ENCODE measurements around the gene IL32.

Gene IL32

GRCh38 chr16:3099732-3100499 lies 34.5 kb downstream of the IL32 start:
- peak overlapping the region in 7 of 21 experiments; percentile 2 to 82 (median 19) for H3K27ac ChIP-seq
- H3K4me3 ChIP-seq, result peak overlapping the region in 2 of 7 experiments; percentile 13 to 24

GRCh38 chr16:3101018-3101840 lies 35.8 kb downstream of the IL32 start:
- Histone ChIP-seq H3K4me3 (peak overlapping the region in 3 of 7 experiments; percentile 2 to 21 (median 6)), H3K27ac (peak overlapping the region in 15 of 21 experiments; percentile 14 to 82 (median 54))

- Histone ChIP-seq H3K4me3 (peak overlapping the region in 3 of 7 experiments; percentile 2 to 21 (median 6)), H3K27ac (peak overlapping the region in 16 of 21 experiments; percentile 8 to 82 (median 52))
These were observed 36.5 kb downstream of the IL32 start for GRCh38 chr16:3101841-3102470.

GRCh38 chr16:3106205-3106928 lies 40.9 kb downstream of the IL32 start:
- Histone ChIP-seq H3K27ac (peak overlapping the region; percentile 56 to 95 (median 90)), H3K4me3 (peak overlapping the region; percentile 38 to 71 (median 52))

- peak within 1 kb of the TSS in 19 of 21 experiments; percentile 16 to 87 (median 66) for H3K27ac ChIP-seq
- peak within 1 kb of the TSS; percentile 45 to 79 (median 56) for H3K4me3 ChIP-seq
These were observed 46.8 kb downstream of the IL32 start, which contains the start of gene ZNF205 for GRCh38 chr16:3112058-3112880. TSS of gene ZNF205 (plus strand) at chr16:3112586. CDS start at chr16:3113431, 845 bp downstream.

- H3K4me3 ChIP-seq, result peak overlapping the region; percentile 45 to 79 (median 56)
- peak overlapping the region in 19 of 21 experiments; percentile 16 to 87 (median 66) for H3K27ac ChIP-seq
These were observed 47.6 kb downstream of the IL32 start for GRCh38 chr16:3112881-3113574.

- Histone ChIP-seq H3K4me3 (peak overlapping the region in 2 of 7 experiments; percentile 56 to 79), H3K27ac (peak overlapping the region in 2 of 21 experiments; percentile 64 to 87)
These were observed 48.5 kb downstream of the IL32 start for GRCh38 chr16:3113765-3114479.

- H3K27ac ChIP-seq, result no peak overlapping the region
- H3K4me3 ChIP-seq, result no peak overlapping the region
These were observed 49.6 kb downstream of the IL32 start for GRCh38 chr16:3115003-3115402.

GRCh38 chr16:3115561-3115960 lies 50.1 kb downstream of the IL32 start:
- Histone ChIP-seq H3K27ac (no peak overlapping the region), H3K4me3 (no peak overlapping the region)

- no peak overlapping the region for H3K27ac ChIP-seq
- no peak overlapping the region for H3K4me3 ChIP-seq
These were observed 52.9 kb downstream of the IL32 start for GRCh38 chr16:3118204-3118790.

GRCh38 chr16:3118846-3119245 lies 53.4 kb downstream of the IL32 start:
- no peak overlapping the region for H3K4me3 ChIP-seq
- H3K27ac ChIP-seq, result no peak overlapping the region

Measured in skin epidermis (tissue), 12 donors.